IMR-90 (cell line): ENCODE results near the gene ATP6V1E1. TPM values are rescaled to one million over a fixed set of nuclear protein-coding genes. Genes with fewer than 3 reads are reported as not detected.

Experiments used
- ATAC-seq: fragments of 200-7000 bp; cut with Tn5 transposase; 2 replicates; pipeline ENCODE4 v1.9.1; 2020; ENCODE audit warnings: low read depth, mild to moderate bottlenecking, moderate library complexity
- BruUV-seq: library from RNA; stranded (reverse); fragments of 400-500 nt; replicated peaks from 2 replicates; lab custom pipeline; 2021; lab: Mats Ljungman, UMichigan
- CTCF ChIA-PET: fragments of 300-600 bp; formaldehyde crosslinking; extraction: SDS; loops from one replicate; lab custom pipeline; 2021; ENCODE audit warnings: antibody characterized with exemption; lab: Yijun Ruan, JAX
- POLR2A ChIA-PET: fragments of 300-600 bp; sonication (Branson Sonifier 250); formaldehyde crosslinking; loops from one replicate; lab custom pipeline; 2022; ENCODE audit warnings: antibody characterized with exemption; ENCODE audit not compliant: unreplicated experiment; lab: Charles Lee
- DNase-seq: peaks from one replicate; pipeline ENCODE4 v3.0.0; 2013
- H2AFZ ChIP-seq: replicated peaks from 2 replicates; pipeline ENCODE3; 2013; ENCODE audit warnings: low read length, mild to moderate bottlenecking; ENCODE audit not compliant: poor library complexity
- H2AK5ac ChIP-seq: 2 replicates; pipeline ENCODE4 v1.6.1; 2013; ENCODE audit warnings: low read depth, low read length, inconsistent platforms
- H2AK9ac ChIP-seq: replicated peaks from 2 replicates; pipeline ENCODE3; 2013; ENCODE audit warnings: mild to moderate bottlenecking, low read depth, low read length, moderate library complexity; ENCODE audit not compliant: poor library complexity
- H2BK120ac ChIP-seq: 2 replicates; pipeline ENCODE4 v1.6.1; 2013; ENCODE audit warnings: low read depth, low read length, inconsistent platforms
- H2BK15ac ChIP-seq: 3 replicates; pipeline ENCODE4 v1.6.1; 2013; ENCODE audit warnings: low read depth, low read length, inconsistent platforms
- H2BK20ac ChIP-seq: 2 replicates; pipeline ENCODE4 v1.6.1; 2013; ENCODE audit warnings: low read depth, mild to moderate bottlenecking, inconsistent platforms, low read length, moderate library complexity
- H2BK5ac ChIP-seq: 2 replicates; pipeline ENCODE4 v1.6.1; 2013; ENCODE audit warnings: mild to moderate bottlenecking, low read depth, low read length, inconsistent platforms; ENCODE audit not compliant: poor library complexity, severe bottlenecking
- H3K14ac ChIP-seq: replicated peaks from 2 replicates; pipeline ENCODE4 v1.6.1; 2013; ENCODE audit warnings: low read depth, low read length, inconsistent platforms
- H3K18ac ChIP-seq: 2 replicates; pipeline ENCODE4 v1.6.1; 2013; ENCODE audit warnings: low read depth, low read length, control low read depth
- H3K23ac ChIP-seq: 2 replicates; pipeline ENCODE4 v1.6.1; 2013; ENCODE audit warnings: low read depth, low read length, inconsistent platforms
- H3K27ac ChIP-seq: 2 replicates; pipeline ENCODE4 v1.5.1; 2013; ENCODE audit warnings: mild to moderate bottlenecking, control low read depth, low read length; ENCODE audit not compliant: insufficient read depth
- H3K27me3 ChIP-seq: 2 replicates; pipeline ENCODE4 v1.6.1; 2013; ENCODE audit warnings: low read length; ENCODE audit not compliant: control insufficient read depth, insufficient read depth
- H3K36me3 ChIP-seq: 2 replicates; pipeline ENCODE4 v1.6.1; 2013; ENCODE audit warnings: low read length, mixed read lengths; ENCODE audit not compliant: control insufficient read depth, insufficient read depth
- H3K4ac ChIP-seq: 2 replicates; pipeline ENCODE4 v1.6.1; 2013; ENCODE audit warnings: low read depth, low read length, inconsistent platforms
- H3K4me1 ChIP-seq: 2 replicates; pipeline ENCODE4 v1.6.1; 2013; ENCODE audit warnings: low read length, mixed read lengths; ENCODE audit not compliant: control insufficient read depth, insufficient read depth
- H3K4me2 ChIP-seq: 2 replicates; pipeline ENCODE4 v1.6.1; 2013; ENCODE audit warnings: low read depth, mild to moderate bottlenecking, control low read depth, low read length, moderate library complexity
- H3K4me3 ChIP-seq: 2 replicates; pipeline ENCODE4 v1.5.1; 2013; ENCODE audit warnings: low read depth, mild to moderate bottlenecking, control low read depth, low read length, moderate library complexity; ENCODE audit not compliant: insufficient read depth
- H3K56ac ChIP-seq: 2 replicates; pipeline ENCODE4 v1.6.1; 2013; ENCODE audit warnings: low read length, inconsistent platforms; ENCODE audit not compliant: insufficient read depth; ENCODE audit errors: extremely low read depth
- H3K79me1 ChIP-seq, 2 experiments: 2 replicates each; pipeline ENCODE4 v1.6.1; 2013; ENCODE audit warnings: low read length in 2 of 2, inconsistent platforms in 1 of 2, low read depth in 1 of 2
- H3K9ac ChIP-seq: 2 replicates; pipeline ENCODE4 v1.6.1; 2013; ENCODE audit warnings: low read depth, low read length, control low read depth
- H3K9me1 ChIP-seq: 2 replicates; pipeline ENCODE4 v1.6.1; 2013; ENCODE audit warnings: low read length, inconsistent platforms; ENCODE audit not compliant: insufficient read depth
- H3K9me3 ChIP-seq: 2 replicates; pipeline ENCODE4 v1.6.1; 2013; ENCODE audit warnings: low read length; ENCODE audit not compliant: control insufficient read depth, insufficient read depth
- H4K20me1 ChIP-seq: 2 replicates; pipeline ENCODE4 v1.6.1; 2013; ENCODE audit warnings: low read length, inconsistent platforms; ENCODE audit not compliant: insufficient read depth
- H4K5ac ChIP-seq: 2 replicates; pipeline ENCODE4 v1.6.1; 2013; ENCODE audit warnings: mild to moderate bottlenecking, low read depth, low read length, control low read depth
- H4K8ac ChIP-seq, 2 experiments: 2 replicates each; pipeline ENCODE4 v1.6.1; 2013; ENCODE audit warnings: low read depth in 2 of 2, low read length in 2 of 2, control low read depth in 1 of 2, inconsistent platforms in 1 of 2
- H4K91ac ChIP-seq: 2 replicates; pipeline ENCODE4 v1.6.1; 2013; ENCODE audit warnings: low read depth, low read length, inconsistent platforms; ENCODE audit not compliant: insufficient read depth
- BHLHE40 ChIP-seq: fragments of 150-350 bp; IDR thresholded peaks from 2 replicates; pipeline ENCODE4 v1.6.1; 2016; ENCODE audit warnings: mild to moderate bottlenecking, low read depth, low read length
- CHD1 ChIP-seq: IDR thresholded peaks from 2 replicates; pipeline ENCODE4 v1.6.1; 2012; ENCODE audit warnings: low read depth, low read length, improper control_type of control experiment
- CTCF ChIP-seq: conservative IDR thresholded peaks from 2 replicates; pipeline ENCODE4 v1.5.1; 2012; ENCODE audit warnings: mild to moderate bottlenecking, low read depth, low read length, improper control_type of control experiment
- MAFK ChIP-seq: IDR thresholded peaks from 2 replicates; pipeline ENCODE4 v1.6.1; 2012; ENCODE audit warnings: low read depth, low read length, improper control_type of control experiment
- MAZ ChIP-seq: IDR thresholded peaks from 2 replicates; pipeline ENCODE4 v1.6.1; 2012; ENCODE audit warnings: low read depth, mild to moderate bottlenecking, low read length, improper control_type of control experiment, moderate library complexity, borderline replicate concordance
- MXI1 ChIP-seq: IDR thresholded peaks from 2 replicates; pipeline ENCODE4 v1.6.1; 2012; ENCODE audit warnings: low read depth, mild to moderate bottlenecking, low read length, moderate library complexity, borderline replicate concordance
- NFE2L2 ChIP-seq: fragments of 150-350 bp; IDR thresholded peaks from 2 replicates; pipeline ENCODE4 v1.6.1; 2016; ENCODE audit warnings: low read depth, mild to moderate bottlenecking, low read length
- POLR2A ChIP-seq: IDR thresholded peaks from 2 replicates; pipeline ENCODE4 v1.6.1; 2012; ENCODE audit warnings: mild to moderate bottlenecking, low read depth, low read length
- SMC3 ChIP-seq: fragments of 150-350 bp; IDR thresholded peaks from 2 replicates; pipeline ENCODE4 v1.6.1; 2016; ENCODE audit warnings: low read depth, mild to moderate bottlenecking, antibody characterized with exemption, low read length, moderate library complexity
- USF2 ChIP-seq: fragments of 150-350 bp; IDR thresholded peaks from 2 replicates; pipeline ENCODE4 v1.6.1; 2017; ENCODE audit warnings: mild to moderate bottlenecking, antibody characterized with exemption, low read length, low read depth
- WGBS, 2 experiments: methylation state at CpG; one replicate each; pipeline versions ENCODE4 v1.1.5 to v1.1.7; 2013; ENCODE audit warnings: missing lambda C conversion rate in 2 of 2; ENCODE audit not compliant: insufficient read length in 1 of 2; ENCODE audit errors: extremely low coverage in 2 of 2; 5-methylcytosine and 5-hydroxymethylcytosine counted together
- dilution Hi-C: fragments of 300-500 bp; cut with HindIII; formaldehyde crosslinking; loops from one replicate; pipeline ENCODE4 v1.14.3; 2018; ENCODE audit warnings: low sequenced_read_pairs; ENCODE audit not compliant: unreplicated experiment
- in situ Hi-C: fragments of 300-500 bp; cut with MboI; formaldehyde crosslinking; loops from 3 replicates; pipeline ENCODE4 v1.14.3; 2019; ENCODE audit warnings: low sequenced_read_pairs, inconsistent platforms, mixed read lengths
- intact Hi-C: fragments of 100-400 bp; cut with micrococcal nuclease; formaldehyde crosslinking; loops from 2 replicates; pipeline ENCODE4 v1.10.0; 2022
- polyA plus RNA-seq, 3 experiments: library from polyadenylated mRNA; depleted of rRNA; stranded (reverse); fragments of >200 nt; gene quantifications; 2 replicates each; pipeline ENCODE4 v1.2.3, GENCODE V29; 2012; ENCODE audit warnings: low replicate concordance in 1 of 3
- total RNA-seq: library from RNA; depleted of rRNA; stranded (reverse); fragments of >200 nt; gene quantifications from 2 replicates; pipeline ENCODE4 v1.2.3, GENCODE V29; 2012

ATP6V1E1 gene
- total and polyA plus RNA-seq, 2 of the 4 experiments (the other 2 are of a cell fraction): 144 to 148 TPM

GRCh38 chr22:17548756-17549035 lies 79.9 kb downstream of the ATP6V1E1 start:
- Histone ChIP-seq H2AFZ (no peak overlapping the region), H2BK5ac (no peak overlapping the region), H3K23ac (no peak overlapping the region), H3K9me1 (no peaks in the 10 kb centered on the region), H3K4me1 (no peaks in the 10 kb centered on the region), H2BK120ac (no peak overlapping the region), H3K9me3 (no peaks in the 10 kb centered on the region), H3K9ac (no peak overlapping the region), H4K91ac (no peak overlapping the region), H4K5ac (no peak overlapping the region), H3K4ac (no peak overlapping the region), H2BK15ac (no peak overlapping the region), H2AK5ac (no peak overlapping the region), H4K8ac (no peak overlapping the region), H3K56ac (no peak overlapping the region), H4K20me1 (no peaks in the 10 kb centered on the region), H2AK9ac (no peak overlapping the region), H3K18ac (no peak overlapping the region), H3K27me3 (peaks cover 4% of the 10 kb centered on the region), H3K36me3 (no peaks in the 10 kb centered on the region), H3K14ac (no peak overlapping the region), H2BK20ac (no peak overlapping the region), H3K79me1 (no peaks in the 10 kb centered on the region), H3K4me3 (no peak overlapping the region), H3K27ac (no peak overlapping the region), H3K4me2 (no peak overlapping the region)
- ChIA-PET CTCF (interaction anchor here (0.6 kb wide), 1 partner anchor 10 kb away, joined by 4 read pairs; no protein-coding TSS in a partner anchor), POLR2A (no interaction called here)
- in situ Hi-C loops (no loop called here), dilution Hi-C loops (no loop called here), intact Hi-C loops (no loop called here)
- BruUV-seq: no TSS peak
- DNase-seq: no peak
- TF ChIP-seq NFE2L2: no peak
- TF ChIP-seq USF2: no peak
- TF ChIP-seq POLR2A: no peak
- no peak for TF ChIP-seq MAFK
- TF ChIP-seq MXI1: no peak
- TF ChIP-seq CTCF: no peak
- no peak for TF ChIP-seq MAZ
- TF ChIP-seq SMC3: no peak
- no peak for TF ChIP-seq BHLHE40
- TF ChIP-seq CHD1: no peak
- ATAC-seq: no peak
- no CpG with 5 or more reads among the region's 5 CpGs for WGBS, 2 experiments
